Activated CD4-positive, alpha-beta T cell treated with anti-CD3 and anti-CD28 coated beads, Interleukin-2, amount 50 U/mL, for 4 hours (primary cell): ENCODE data around the gene MLLT1.

Experiments used
- DNase-seq, 2 experiments: peaks; one replicate each; pipeline ENCODE4 v3.0.0-alpha.2; 2020

MLLT1 gene

GRCh38 chr19:6274756-6275155, 5.0 kb downstream of the MLLT1 start:
- no peak for DNase-seq

- DNase-seq, result no peak
Observed at GRCh38 chr19:6273701-6274601, 5.8 kb downstream of the MLLT1 start.

DNA sequence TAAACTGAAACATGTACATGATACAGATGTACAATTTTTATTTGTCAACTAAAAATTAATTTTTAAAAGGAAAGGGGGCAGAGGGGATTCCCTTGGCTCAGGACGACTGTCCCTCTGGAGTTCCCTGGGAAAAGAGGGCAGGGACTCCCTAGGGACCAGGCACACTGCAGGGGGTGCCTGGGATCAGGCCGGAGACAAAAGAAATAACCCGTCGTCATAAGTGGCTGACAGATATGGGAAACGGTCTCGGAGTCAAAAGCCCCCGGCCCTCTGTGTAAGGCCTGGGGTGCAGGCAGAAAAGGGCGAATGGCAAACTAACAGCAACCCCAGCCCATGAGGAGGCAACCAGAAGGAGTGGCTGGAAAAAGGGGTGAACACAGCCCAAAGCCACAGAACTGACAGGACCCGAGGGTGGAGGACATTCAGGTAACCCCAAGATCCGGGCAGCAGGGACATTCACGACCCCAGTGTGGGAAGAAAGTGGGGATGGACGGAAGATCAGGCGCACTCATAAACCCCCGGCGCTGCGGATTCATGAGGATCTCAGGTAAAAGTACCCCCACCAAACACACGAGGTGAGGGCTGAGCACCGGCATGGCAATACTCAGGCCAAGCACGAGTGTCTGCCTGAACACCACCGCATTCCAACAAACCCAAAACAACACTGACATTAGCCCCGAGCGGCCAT, 6.7 kb downstream of the MLLT1 start:
- DNase-seq, result no peak

DNA sequence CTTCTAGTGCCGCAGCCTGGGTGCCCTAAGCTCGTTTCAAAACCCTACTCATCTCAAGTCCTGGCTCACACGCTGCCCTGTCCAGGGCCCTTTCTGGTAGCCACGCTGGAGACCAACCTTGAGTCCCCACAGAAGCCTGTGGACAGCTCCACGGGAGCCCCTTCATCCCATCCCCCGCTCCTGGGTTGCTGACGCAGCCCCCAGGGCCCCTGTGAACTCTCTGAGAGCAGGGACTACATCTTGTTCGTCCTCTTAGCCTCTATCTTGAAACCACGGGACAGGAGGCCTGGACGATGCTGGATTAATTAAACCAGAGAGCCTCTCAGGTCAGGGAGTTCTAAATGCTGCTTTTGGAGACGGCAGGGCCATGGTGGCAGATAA, 7.4 kb downstream of the MLLT1 start:
- DNase-seq, result no peak

- DNase-seq, result no peak
Observed at GRCh38 chr19:6271721-6272410, 7.9 kb downstream of the MLLT1 start.

DNA sequence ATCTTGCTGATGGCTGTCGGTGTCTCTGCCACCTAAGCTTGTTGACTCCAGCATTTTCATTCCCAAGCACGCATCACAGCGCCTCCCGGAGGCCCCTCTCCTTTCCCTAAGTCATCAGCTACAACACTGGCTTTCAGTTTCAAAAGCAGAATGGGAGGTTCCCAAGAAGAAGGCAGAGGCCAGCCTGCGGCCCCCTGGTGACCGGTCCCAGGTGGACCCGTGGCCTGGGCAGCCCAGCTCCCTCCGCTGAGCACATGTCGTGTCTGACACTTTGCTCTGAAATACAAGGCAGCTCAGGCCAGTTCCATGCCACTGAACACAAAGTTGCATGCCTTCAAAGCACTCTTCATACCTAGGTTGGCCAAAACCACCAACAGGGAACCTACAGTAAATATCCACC, 8.5 kb downstream of the MLLT1 start:
- DNase-seq, result no peak

DNA sequence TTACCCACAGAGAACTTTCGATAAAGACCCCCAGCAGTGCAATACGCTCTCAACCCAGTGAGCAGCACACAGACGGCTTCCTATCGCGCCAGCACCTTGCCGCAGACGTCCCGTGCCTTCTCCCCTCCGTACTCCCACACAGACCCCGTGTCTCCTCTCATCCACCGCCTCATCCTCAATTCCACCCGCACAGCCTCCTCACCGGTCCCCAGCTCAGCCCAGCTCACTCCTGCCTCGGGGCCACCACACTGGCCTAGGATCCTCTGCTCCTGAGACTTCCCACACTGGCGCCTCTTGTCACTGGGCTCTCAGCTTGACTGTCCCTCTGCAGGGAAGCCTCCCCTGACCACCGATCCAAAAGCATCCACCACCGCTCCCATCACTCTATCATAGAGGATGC, 9.0 kb downstream of the MLLT1 start:
- DNase-seq, result no peak

DNA sequence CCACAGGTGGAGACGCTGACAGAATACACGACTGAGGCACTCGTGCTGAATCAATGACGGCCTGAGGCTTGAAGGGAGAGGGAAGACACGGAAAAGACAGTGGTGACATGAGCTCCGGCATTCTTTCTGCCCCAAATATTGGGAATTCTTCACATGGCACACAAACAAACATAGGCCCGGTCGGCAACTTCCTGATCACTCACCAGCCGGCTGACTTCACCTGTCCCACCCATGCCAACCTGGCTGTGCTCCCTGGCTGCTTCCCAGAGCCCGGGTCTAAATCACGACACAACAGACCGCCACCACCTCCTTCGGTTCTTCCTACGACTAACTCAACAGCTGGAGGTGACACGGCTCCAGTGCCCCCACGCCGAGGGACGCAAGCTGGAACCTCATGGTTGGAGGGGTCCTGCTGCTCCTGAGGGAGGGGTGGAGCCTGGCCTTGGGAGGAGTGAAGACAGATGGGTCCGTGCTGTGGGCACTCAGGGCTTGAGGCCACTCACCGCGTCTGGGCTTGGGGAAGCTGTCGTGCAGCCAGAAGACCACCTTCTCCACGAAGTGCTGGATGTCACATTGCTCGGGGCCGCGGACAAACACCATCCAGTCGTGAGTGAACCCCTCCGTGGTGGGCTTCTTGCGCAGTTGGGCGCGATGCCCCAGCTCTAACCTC, 9.6 kb downstream of the MLLT1 start:
- no peak for DNase-seq

DNA sequence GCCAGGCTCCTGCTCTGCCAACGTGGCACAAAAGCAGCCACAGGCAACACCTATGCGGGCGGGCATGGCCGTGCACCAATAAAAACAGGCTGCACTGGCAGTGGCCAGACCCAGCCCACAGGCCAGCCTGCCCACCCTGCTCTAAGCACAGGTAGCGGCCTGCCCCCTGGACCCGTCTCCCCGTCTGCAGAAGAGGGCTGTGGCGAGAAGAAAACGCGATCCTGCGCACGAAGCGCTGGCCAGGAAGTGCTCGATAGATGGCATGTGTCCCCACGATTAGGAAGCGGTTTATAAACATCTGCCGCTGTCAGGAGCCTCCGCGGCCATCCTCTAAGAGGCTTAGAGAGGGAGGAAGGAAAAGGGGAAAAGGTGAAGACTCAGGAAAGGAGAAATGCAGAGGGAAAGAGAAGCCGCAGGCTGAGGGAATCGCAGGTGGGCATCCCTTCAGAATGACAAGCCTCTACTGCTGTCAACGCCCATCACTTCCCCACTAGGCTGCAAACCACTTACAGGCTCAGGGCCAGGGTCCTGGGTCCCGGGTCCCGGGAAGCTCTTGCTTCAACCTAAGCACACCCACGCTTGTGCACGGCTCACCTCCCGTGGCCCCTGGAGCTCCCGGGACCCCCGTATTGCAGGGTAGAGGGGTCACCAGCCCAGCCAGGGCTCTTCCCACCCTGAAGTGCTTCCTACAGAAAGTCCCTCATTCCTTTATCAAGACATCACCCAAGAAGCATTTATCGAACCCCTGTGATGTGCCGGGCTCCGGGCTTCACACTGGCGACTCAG, 10.5 kb downstream of the MLLT1 start:
- DNase-seq, result no peak

GRCh38 chr19:6268382-6268771, 11.4 kb downstream of the MLLT1 start:
- DNase-seq, result no peak

- no peak for DNase-seq
Observed at GRCh38 chr19:6267552-6268381, 12.0 kb downstream of the MLLT1 start.

GRCh38 chr19:6264803-6265202, 15.0 kb downstream of the MLLT1 start:
- DNase-seq, result no peak

DNA sequence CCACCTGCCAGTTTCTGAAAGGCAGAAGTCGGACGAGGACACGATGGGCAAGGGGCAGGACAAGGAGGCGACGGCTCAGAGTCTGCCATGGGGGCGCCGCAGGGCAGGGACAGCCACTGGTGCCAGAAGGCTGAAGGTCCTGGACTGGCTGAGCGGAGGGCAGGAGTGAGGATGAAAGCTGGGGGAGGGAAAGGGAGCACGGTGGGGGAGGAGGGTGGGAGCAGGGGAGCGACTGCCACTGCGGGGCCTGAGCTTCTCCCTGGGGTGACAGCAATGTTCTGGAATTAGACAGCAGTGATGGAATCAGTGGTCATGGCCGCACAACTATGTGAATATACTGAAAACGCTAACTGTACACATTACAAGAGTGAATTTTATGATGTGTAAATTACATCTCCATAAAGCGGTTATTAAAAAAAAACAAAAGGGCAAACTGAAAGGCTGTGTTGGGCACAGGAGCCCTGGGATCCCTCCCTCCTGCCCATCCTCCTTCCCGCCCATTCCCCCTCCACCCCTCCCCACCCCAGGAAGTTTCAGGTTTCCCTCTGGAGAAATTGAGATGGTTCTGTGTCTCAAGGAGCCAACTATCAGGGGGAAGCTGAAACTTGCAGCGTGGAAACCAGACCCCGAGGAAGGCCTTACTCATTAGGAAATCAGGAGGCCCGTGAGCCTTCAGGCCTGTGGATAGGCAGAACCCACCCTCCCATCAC, 15.9 kb downstream of the MLLT1 start:
- no peak for DNase-seq

DNA sequence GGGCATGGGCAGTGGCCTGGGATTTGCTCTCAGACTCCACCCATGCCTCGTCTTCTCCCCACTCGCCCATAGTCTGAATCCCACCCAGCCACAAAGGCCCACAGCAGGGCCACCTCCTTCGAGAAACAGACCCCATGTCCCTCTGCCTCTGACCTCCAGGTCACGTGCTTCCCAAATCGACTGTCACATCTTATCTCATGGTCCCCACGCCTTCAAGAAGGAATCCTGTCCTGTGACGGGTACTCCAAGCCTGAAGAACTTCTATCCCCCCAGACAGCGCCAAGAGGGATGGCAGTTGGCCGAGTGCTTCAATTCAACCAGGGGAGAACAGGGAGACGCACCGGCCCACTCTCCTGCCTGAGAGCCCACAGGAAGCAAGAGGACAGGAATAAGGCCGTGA, 16.5 kb downstream of the MLLT1 start:
- no peak for DNase-seq

DNA sequence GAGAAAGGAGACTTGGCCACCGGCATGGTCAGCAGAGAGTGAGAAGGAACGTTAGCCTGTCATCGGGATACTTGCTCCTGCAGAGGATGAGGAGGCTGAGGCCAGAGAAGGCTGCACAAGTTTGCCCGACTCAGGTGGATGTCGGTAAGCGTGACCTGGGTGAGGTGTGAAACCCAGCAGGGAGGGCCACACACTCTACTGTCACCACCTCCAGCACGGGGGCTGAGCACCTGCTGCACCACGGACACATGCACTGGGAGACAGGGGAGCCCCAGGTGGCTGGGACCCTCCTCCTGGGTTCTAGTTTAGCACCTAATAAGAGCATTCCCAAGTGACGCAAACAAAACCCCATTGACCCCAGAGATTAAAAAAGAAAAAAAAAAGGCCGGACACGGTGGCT, 17.3 kb downstream of the MLLT1 start:
- no peak for DNase-seq

GRCh38 chr19:6261883-6262282, 17.9 kb downstream of the MLLT1 start:
- no peak for DNase-seq

DNA sequence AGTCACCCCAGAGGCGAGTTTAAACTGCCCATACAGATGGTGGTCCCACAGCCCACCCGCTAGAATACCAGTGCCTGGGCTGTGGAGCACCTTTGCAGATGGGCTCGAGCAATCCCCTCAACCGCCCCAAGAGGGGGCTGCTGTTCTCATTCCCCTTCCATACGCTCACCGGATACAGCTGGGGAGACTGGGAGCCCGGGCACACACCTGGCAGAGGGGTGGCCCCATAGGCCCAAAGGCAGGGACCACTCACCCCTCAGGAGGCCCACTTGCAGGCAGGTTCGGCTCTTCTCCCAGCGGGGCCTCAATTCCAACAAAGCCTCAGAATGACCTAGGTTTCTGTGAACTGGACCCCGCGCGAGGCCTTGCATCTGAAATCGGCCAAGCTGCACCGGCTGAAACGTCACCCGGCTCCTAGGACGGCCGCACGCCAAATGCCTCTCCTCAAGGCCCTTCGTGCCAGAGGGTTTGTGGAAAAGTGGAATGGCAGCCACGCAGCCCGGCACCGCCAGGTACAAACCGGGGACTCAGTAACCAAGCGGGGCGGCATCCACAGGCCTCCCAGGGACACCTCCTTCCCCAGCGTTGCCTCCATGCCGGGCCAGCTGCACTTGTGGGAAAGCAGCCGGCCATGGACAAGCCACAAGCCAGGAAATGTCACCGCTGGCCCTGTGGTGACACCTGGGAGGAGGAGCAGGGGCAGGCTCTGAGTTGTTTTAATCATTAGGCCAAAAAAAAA, 18.7 kb downstream of the MLLT1 start:
- no peak for DNase-seq

GRCh38 chr19:6260376-6260775, 19.4 kb downstream of the MLLT1 start:
- DNase-seq, result no peak

DNA sequence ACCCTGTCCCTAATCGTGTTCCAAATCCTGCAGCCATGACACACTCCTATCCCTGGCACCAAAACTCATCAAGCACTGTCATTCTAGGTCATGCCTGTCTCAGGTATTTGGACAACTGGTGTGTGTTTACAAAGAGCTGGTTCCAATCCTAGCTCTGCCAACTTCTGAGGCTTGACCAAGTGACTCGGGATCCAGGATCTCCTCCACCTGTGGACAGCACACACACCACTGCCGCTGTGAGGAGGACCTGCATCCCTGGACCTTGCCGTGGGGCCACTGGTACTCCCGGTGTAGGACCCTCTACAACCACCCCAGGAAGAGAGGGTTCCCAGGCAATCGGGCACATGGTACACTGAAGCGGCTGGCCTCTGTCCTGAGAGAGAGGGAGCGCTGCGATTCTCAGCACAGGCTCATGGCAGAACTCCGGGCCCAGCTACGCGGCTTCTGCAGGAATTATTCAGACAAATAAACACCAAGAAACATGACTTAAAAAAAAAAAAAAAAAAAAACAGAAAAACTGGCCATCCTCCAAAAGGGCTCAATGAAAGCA, 20.4 kb downstream of the MLLT1 start:
- DNase-seq, result no peak

GRCh38 chr19:6258812-6259311, 20.9 kb downstream of the MLLT1 start:
- DNase-seq, result no peak
